ENCODE measurements around the gene TSPAN14.
"Not testable (repeated sequence)": the region's sequence is repeated elsewhere in the genome, so short reads cannot be mapped to it uniquely, and the experiment has no call there.

TSPAN14 gene

GRCh38 chr10:80542652-80543318 is 88.7 kb downstream of the TSPAN14 start:
- DNase-seq (ENCODE audit: low read depth): no peak

GRCh38 chr10:80543319-80543672 is 89.2 kb downstream of the TSPAN14 start:
- DNase-seq (ENCODE audit: low read depth): not testable (repeated sequence)

- DNase-seq (ENCODE audit: low read depth): no peak
These were observed 90.3 kb downstream of the TSPAN14 start for GRCh38 chr10:80544316-80544953.

- no peak for DNase-seq (ENCODE audit: low read depth)
These were observed 91.3 kb downstream of the TSPAN14 start for GRCh38 chr10:80545258-80545881.

GRCh38 chr10:80552151-80552646 is 98.1 kb downstream of the TSPAN14 start:
- no peak for DNase-seq (ENCODE audit: low read depth)

GRCh38 chr10:80553436-80553835 is 99.3 kb downstream of the TSPAN14 start:
- DNase-seq (ENCODE audit: low read depth): no peak

GRCh38 chr10:80554050-80554449 is 99.9 kb downstream of the TSPAN14 start:
- DNase-seq (ENCODE audit: low read depth): no peak

- DNase-seq (ENCODE audit: low read depth): no peak
These were observed 101.3 kb downstream of the TSPAN14 start for GRCh38 chr10:80555415-80555814.

GRCh38 chr10:80561950-80562349 is 107.8 kb downstream of the TSPAN14 start:
- no peak for DNase-seq (ENCODE audit: low read depth)

GRCh38 chr10:80567292-80567691 is 113.2 kb downstream of the TSPAN14 start:
- no peak for DNase-seq (ENCODE audit: low read depth)

GRCh38 chr10:80569131-80569895 is 115.2 kb downstream of the TSPAN14 start:
- no peak for DNase-seq (ENCODE audit: low read depth)

- no peak for DNase-seq (ENCODE audit: low read depth)
These were observed 117.2 kb downstream of the TSPAN14 start for GRCh38 chr10:80571352-80571751.

GRCh38 chr10:80579181-80579763 is 125.2 kb downstream of the TSPAN14 start:
- DNase-seq (ENCODE audit: low read depth): no peak

- no peak for DNase-seq (ENCODE audit: low read depth)
These were observed 125.9 kb downstream of the TSPAN14 start for GRCh38 chr10:80579849-80580637.

- DNase-seq (ENCODE audit: low read depth): no peak
These were observed 126.7 kb downstream of the TSPAN14 start for GRCh38 chr10:80580638-80581468.

- no peak for DNase-seq (ENCODE audit: low read depth)
These were observed 127.3 kb downstream of the TSPAN14 start for GRCh38 chr10:80581469-80581835.

- DNase-seq (ENCODE audit: low read depth): no peak
These were observed 128.3 kb downstream of the TSPAN14 start for GRCh38 chr10:80582286-80582960.
